MM.1S (cell line): Measurements from ENCODE around the gene SPNS2.
A peak's percentile ranks its signal among the peaks of the same experiment; 100 is the strongest.

Experiments
- DNase-seq: peaks from one replicate; pipeline ENCODE4 v3.0.0-alpha.2; 2015
- H2AFZ ChIP-seq: fragments of 300-600 bp; sonication (generic); 2 replicates; pipeline ENCODE4 v1.6.0; 2016; ENCODE audit warnings: antibody characterized with exemption, low read length
- H3F3A ChIP-seq: fragments of 300-600 bp; sonication (generic); 2 replicates; pipeline ENCODE4 v1.6.1; 2016; ENCODE audit warnings: mild to moderate bottlenecking, antibody characterized with exemption, low read length, moderate library complexity, mixed read lengths; ENCODE audit not compliant: insufficient read depth
- H3K27ac ChIP-seq: fragments of 300-600 bp; sonication (generic); 2 replicates; pipeline ENCODE4 v1.5.1; 2016; ENCODE audit warnings: mild to moderate bottlenecking, low read length
- H3K27me3 ChIP-seq: fragments of 300-600 bp; sonication (generic); replicated peaks from 2 replicates; pipeline ENCODE4 v1.6.0; 2016; ENCODE audit warnings: low read length; ENCODE audit not compliant: insufficient read depth
- H3K36me3 ChIP-seq: fragments of 300-600 bp; sonication (generic); replicated peaks from 2 replicates; pipeline ENCODE4 v1.6.1; 2016; ENCODE audit warnings: mild to moderate bottlenecking, low read length, mixed read lengths; ENCODE audit not compliant: insufficient read depth
- H3K4me1 ChIP-seq: fragments of 300-600 bp; sonication (generic); 2 replicates; pipeline ENCODE4 v1.6.1; 2016; ENCODE audit warnings: low read length, mixed read lengths
- H3K4me2 ChIP-seq: fragments of 300-600 bp; sonication (generic); 2 replicates; pipeline ENCODE4 v1.6.0; 2016; ENCODE audit warnings: low read depth, low read length
- H3K4me3 ChIP-seq: fragments of 300-600 bp; sonication (generic); 2 replicates; pipeline ENCODE4 v1.5.1; 2016; ENCODE audit warnings: low read length, mixed read lengths
- H3K79me2 ChIP-seq: fragments of 300-600 bp; sonication (generic); 2 replicates; pipeline ENCODE4 v1.6.1; 2016; ENCODE audit warnings: mixed run types, low read length, mixed read lengths
- H3K9ac ChIP-seq: fragments of 300-600 bp; sonication (generic); 2 replicates; pipeline ENCODE4 v1.6.1; 2016; ENCODE audit warnings: low read length, mixed read lengths
- H3K9me2 ChIP-seq: fragments of 300-600 bp; sonication (generic); replicated peaks from 2 replicates; pipeline ENCODE4 v1.6.1; 2016; ENCODE audit warnings: mild to moderate bottlenecking, low read length, mixed read lengths; ENCODE audit not compliant: insufficient read depth
- H3K9me3 ChIP-seq: fragments of 300-600 bp; sonication (generic); replicated peaks from 2 replicates; pipeline ENCODE4 v1.6.1; 2016; ENCODE audit warnings: mild to moderate bottlenecking, low read length, mixed read lengths; ENCODE audit not compliant: insufficient read depth
- H4K20me1 ChIP-seq: fragments of 300-600 bp; sonication (generic); 2 replicates; pipeline ENCODE4 v1.6.1; 2016; ENCODE audit warnings: mild to moderate bottlenecking, low read length, moderate library complexity, mixed read lengths; ENCODE audit not compliant: insufficient read depth
- EZH2 ChIP-seq: fragments of 300-600 bp; sonication (generic); optimal IDR thresholded peaks from 2 replicates; pipeline ENCODE3; 2017; ENCODE audit warnings: low read depth, mild to moderate bottlenecking, antibody characterized with exemption, low read length, mixed read lengths
- EZH2phosphoT487 ChIP-seq: fragments of 300-600 bp; sonication (generic); IDR thresholded peaks from 2 replicates; pipeline ENCODE4 v1.6.1; 2018; ENCODE audit warnings: antibody characterized with exemption, low read length
- TF ChIP-seq, protein P1 (sequence below): fragments of 300-600 bp; sonication (generic); IDR thresholded peaks from 2 replicates; pipeline ENCODE4 v1.5.1; 2016; ENCODE audit warnings: antibody characterized with exemption, low read length, mixed read lengths

Gene SPNS2

DNA sequence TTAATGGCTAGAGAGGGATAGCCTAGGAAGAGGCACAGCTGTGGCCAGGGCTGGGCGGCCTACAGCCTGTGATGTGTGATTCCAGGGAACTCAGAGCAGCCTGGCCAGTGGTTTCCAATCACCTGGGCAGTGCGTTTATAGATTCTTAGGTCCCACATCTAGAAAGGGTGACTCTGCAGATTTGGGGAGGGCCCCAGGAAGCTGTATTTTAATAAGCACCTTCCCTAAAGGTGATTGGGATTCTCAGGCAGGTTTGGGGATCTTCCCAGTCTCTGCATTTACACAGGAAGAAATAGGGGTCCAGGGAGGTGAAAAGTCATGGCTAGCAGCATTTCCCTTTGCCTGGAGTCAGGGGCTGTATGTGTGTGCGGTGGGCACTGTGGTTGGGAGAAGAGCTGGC, 9.5 kb downstream of the SPNS2 start:
- Histone ChIP-seq H2AFZ (no peak overlapping the region), H3K36me3 (no peaks in the 10 kb centered on the region), H3F3A (peaks cover 7% of the 10 kb centered on the region; the same call in 1 of the 2 replicates), H3K9me2 (no peaks in the 10 kb centered on the region), H3K4me1 (peaks cover 23% of the 10 kb centered on the region), H3K79me2 (0 out of 2 replicates have a peak, but pooled peaks cover 5% of the 10 kb centered on the region), H4K20me1 (no peaks in the 10 kb centered on the region), H3K9ac (no peak overlapping the region), H3K9me3 (no peaks in the 10 kb centered on the region), H3K27me3 (no peaks in the 10 kb centered on the region), H3K4me2 (no peak overlapping the region), H3K27ac (no peak overlapping the region), H3K4me3 (no peak overlapping the region)
- TF ChIP-seq EZH2phosphoT487: no peak
- TF ChIP-seq, protein P1, sequence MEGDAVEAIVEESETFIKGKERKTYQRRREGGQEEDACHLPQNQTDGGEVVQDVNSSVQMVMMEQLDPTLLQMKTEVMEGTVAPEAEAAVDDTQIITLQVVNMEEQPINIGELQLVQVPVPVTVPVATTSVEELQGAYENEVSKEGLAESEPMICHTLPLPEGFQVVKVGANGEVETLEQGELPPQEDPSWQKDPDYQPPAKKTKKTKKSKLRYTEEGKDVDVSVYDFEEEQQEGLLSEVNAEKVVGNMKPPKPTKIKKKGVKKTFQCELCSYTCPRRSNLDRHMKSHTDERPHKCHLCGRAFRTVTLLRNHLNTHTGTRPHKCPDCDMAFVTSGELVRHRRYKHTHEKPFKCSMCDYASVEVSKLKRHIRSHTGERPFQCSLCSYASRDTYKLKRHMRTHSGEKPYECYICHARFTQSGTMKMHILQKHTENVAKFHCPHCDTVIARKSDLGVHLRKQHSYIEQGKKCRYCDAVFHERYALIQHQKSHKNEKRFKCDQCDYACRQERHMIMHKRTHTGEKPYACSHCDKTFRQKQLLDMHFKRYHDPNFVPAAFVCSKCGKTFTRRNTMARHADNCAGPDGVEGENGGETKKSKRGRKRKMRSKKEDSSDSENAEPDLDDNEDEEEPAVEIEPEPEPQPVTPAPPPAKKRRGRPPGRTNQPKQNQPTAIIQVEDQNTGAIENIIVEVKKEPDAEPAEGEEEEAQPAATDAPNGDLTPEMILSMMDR: no peak
- TF ChIP-seq EZH2: no peak
- no peak for DNase-seq

DNA sequence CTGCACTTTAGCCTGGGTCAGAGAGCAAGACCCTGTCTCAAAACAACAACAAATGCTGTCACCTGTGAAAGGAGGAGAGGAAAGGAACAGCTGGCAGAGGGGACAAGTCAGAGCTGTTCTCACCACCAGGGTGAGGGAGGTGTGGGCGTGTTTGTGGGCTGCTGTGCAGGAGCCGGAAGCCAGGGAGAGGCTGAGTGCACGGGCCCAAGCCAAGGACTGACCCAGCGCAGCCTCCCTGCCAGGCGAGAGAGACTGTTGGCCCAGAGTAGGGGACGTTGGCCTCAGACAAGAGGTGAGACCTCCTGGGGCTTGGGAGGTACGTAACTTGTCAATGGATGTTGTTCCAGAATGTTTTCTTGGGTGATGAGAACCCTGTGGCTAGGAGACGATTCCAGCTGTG, 10.7 kb downstream of the SPNS2 start:
- H3K4me1 ChIP-seq: peaks cover 11% of the 10 kb centered on the region
- no peaks in the 10 kb centered on the region for H3K36me3 ChIP-seq
- H3K27me3 ChIP-seq: no peaks in the 10 kb centered on the region
- no peak overlapping the region for H2AFZ ChIP-seq
- H4K20me1 ChIP-seq: no peaks in the 10 kb centered on the region
- TF ChIP-seq, protein P1: no peak
- no peak for TF ChIP-seq EZH2phosphoT487
- TF ChIP-seq EZH2: no peak
- no peak overlapping the region for H3K4me2 ChIP-seq
- no peaks in the 10 kb centered on the region for H3K9me2 ChIP-seq
- H3K4me3 ChIP-seq: no peak overlapping the region
- peaks cover 3% of the 10 kb centered on the region; the same call in 1 of the 2 replicates for H3F3A ChIP-seq
- no peak overlapping the region for H3K27ac ChIP-seq
- 0 out of 2 replicates have a peak, but pooled peaks cover 5% of the 10 kb centered on the region for H3K79me2 ChIP-seq
- DNase-seq: peak; percentile 19
- H3K9ac ChIP-seq: no peak overlapping the region
- no peaks in the 10 kb centered on the region for H3K9me3 ChIP-seq

DNA sequence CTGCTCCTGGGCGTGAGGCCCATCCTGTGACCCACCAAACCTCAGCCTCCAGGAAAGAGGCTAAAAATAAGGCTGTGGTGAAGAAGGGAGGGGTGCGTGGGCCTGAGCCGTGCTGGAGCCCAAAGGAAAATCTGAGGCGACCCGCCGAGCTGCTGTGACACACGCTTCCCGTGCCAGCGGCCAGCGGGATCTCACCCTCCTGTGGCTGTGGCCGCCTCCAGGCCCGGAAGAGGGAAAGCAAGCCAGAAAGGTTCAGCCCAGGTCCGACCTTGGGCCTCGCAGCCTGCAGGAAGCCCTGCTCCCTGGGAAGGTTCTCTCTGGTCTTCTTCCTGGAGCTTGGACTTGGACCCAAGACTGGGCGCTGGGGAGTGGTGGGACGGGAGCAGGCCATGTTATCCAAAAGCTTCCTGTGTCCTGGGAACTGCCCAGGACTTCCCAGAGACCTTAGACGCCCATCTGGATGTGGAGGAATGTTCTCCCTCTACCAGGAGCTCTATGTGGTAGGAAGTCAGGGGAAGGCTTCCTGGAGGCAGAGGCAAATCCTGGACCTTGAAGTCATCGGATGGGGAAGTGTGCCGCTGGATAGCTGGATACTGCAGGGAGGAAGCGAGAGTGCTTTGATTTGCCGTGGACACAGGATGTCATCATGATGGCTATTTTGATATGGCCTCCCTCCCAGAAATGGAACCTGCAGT, 11.4 kb downstream of the SPNS2 start:
- Histone ChIP-seq H3K9me2 (no peaks in the 10 kb centered on the region), H3K9ac (no peak overlapping the region), H3K9me3 (no peaks in the 10 kb centered on the region), H3F3A (no peaks in the 10 kb centered on the region), H3K36me3 (no peaks in the 10 kb centered on the region), H3K4me3 (no peak overlapping the region), H3K27ac (no peak overlapping the region), H3K79me2 (0 out of 2 replicates have a peak, but pooled peaks cover 5% of the 10 kb centered on the region), H3K4me2 (no peak overlapping the region), H2AFZ (no peak overlapping the region), H4K20me1 (no peaks in the 10 kb centered on the region), H3K4me1 (peaks cover 5% of the 10 kb centered on the region; the same call in 1 of the 2 replicates), H3K27me3 (no peaks in the 10 kb centered on the region)
- DNase-seq: no peak
- no peak for TF ChIP-seq EZH2
- no peak for TF ChIP-seq EZH2phosphoT487
- TF ChIP-seq, protein P1: no peak
